BLaER1 (cell line): Measurements from ENCODE around the gene PPP1R13B.

Experiments used
- H3K27ac ChIP-seq: shearing (Covaris generic); formaldehyde crosslinking; 2 replicates; pipeline ENCODE4 v1.8.1; 2022
- H3K27me3 ChIP-seq: shearing (Covaris generic); formaldehyde crosslinking; 2 replicates; pipeline ENCODE4 v1.8.1; 2022
- H3K36me3 ChIP-seq: shearing (Covaris generic); formaldehyde crosslinking; 2 replicates; pipeline ENCODE4 v1.8.1; 2022
- H3K4me1 ChIP-seq: shearing (Covaris generic); formaldehyde crosslinking; 2 replicates; pipeline ENCODE4 v1.8.1; 2022
- H3K4me2 ChIP-seq: shearing (Covaris generic); formaldehyde crosslinking; 2 replicates; pipeline ENCODE4 v1.8.1; 2022
- H3K4me3 ChIP-seq: shearing (Covaris generic); formaldehyde crosslinking; 2 replicates; pipeline ENCODE4 v1.8.1; 2022
- H3K9ac ChIP-seq: shearing (Covaris generic); formaldehyde crosslinking; 2 replicates; pipeline ENCODE4 v1.8.1; 2022
- H3K9me3 ChIP-seq: shearing (Covaris generic); formaldehyde crosslinking; 2 replicates; pipeline ENCODE4 v1.8.1; 2022
- H4K20me1 ChIP-seq: shearing (Covaris generic); formaldehyde crosslinking; 2 replicates; pipeline ENCODE4 v1.8.1; 2022
- Cebpa-rat ChIP-seq: shearing (Covaris generic); IDR thresholded peaks from 2 replicates; pipeline ENCODE4 v1.8.1; 2022

PPP1R13B gene

DNA sequence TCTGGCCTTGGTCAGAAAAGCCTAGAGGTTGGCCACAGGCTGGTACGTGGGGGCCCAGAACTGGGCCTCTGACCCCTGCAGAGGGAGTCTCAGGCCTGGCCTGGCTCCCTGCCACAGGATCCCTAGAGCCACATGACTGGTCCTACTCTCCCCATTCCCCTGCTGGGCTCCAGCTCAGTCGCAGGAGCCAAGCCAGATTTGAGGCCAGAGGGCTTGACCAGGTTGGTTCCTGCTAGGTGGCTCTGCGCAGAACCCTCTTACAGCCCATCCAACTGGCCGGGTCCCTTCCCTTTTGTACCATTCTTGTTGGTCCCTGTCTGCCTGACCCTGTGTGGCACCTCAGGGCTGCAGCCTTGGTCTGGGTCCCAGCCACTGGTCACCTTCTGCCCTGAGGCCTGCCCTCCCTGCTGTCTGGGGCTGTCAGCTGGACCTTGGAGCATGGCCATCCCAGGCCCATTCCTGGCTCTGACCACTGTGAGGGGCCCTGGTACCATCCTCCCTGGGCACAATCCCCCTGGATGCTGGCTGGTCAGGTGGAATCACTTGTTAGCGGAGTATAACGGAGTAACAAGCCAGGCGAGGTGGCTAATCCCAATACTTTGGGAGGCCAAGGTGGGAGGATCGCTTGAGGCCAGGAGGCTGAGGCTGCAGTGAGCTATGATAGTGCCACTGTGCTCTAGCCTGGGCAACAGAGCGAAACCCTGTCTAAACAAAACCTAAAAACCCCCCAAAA, 22.9 kb upstream of the PPP1R13B start:
- no peaks in the 10 kb centered on the region for H3K36me3 ChIP-seq
- H3K4me1 ChIP-seq = peaks cover 80% of the 10 kb centered on the region
- H3K4me3 ChIP-seq = no peak overlapping the region
- H3K27ac ChIP-seq = peak overlapping the region; percentile 61
- H3K9me3 ChIP-seq = no peaks in the 10 kb centered on the region
- no peak for TF ChIP-seq Cebpa-rat
- no peaks in the 10 kb centered on the region for H3K27me3 ChIP-seq
- H3K9ac ChIP-seq = 0 out of 2 replicates have a peak overlapping the region, but pooled peaks have one; percentile 2
- no peaks in the 10 kb centered on the region for H4K20me1 ChIP-seq
- H3K4me2 ChIP-seq = peak overlapping the region; percentile 64

- Histone ChIP-seq H3K4me1 (peaks cover 75% of the 10 kb centered on the region), H3K27me3 (no peaks in the 10 kb centered on the region), H3K4me2 (peak overlapping the region; percentile 64), H3K9me3 (no peaks in the 10 kb centered on the region), H3K27ac (peak overlapping the region; percentile 61), H3K4me3 (no peak overlapping the region), H3K9ac (0 out of 2 replicates have a peak overlapping the region, but pooled peaks have one; percentile 2), H3K36me3 (no peaks in the 10 kb centered on the region), H4K20me1 (no peaks in the 10 kb centered on the region)
- TF ChIP-seq Cebpa-rat = no peak
These were observed 22.2 kb upstream of the PPP1R13B start for GRCh38 chr14:103869406-103870143.

GRCh38 chr14:103868242-103868897, 21.0 kb upstream of the PPP1R13B start:
- Histone ChIP-seq H3K4me1 (peaks cover 63% of the 10 kb centered on the region), H3K4me3 (no peak overlapping the region), H3K27me3 (no peaks in the 10 kb centered on the region), H3K36me3 (no peaks in the 10 kb centered on the region), H3K27ac (no peak overlapping the region), H3K9me3 (no peaks in the 10 kb centered on the region), H4K20me1 (no peaks in the 10 kb centered on the region), H3K9ac (no peak overlapping the region), H3K4me2 (0 out of 2 replicates have a peak overlapping the region, but pooled peaks have one; percentile 17)
- TF ChIP-seq Cebpa-rat = no peak

DNA sequence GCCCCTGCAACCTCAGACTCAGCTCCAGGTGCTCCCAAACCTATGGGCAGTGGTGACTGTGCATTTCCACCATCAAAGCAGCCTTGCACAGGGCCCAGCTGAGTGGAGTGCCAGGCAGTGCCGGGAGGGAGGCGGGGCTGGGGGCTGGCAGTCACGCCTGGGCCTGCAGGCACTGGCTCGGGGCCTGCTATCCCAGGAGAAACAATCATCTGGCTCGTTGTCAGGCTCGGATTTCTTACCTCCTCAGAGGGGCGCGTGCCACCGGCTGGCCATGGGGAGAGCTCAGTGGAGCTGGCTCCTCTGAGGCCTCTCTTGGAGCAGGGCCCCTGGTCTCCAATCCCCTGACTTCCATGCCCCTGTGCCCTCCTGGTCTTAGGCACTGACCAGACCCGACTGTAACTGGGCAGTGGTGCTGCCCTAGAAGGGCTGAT, 20.2 kb upstream of the PPP1R13B start:
- peaks cover 55% of the 10 kb centered on the region for H3K4me1 ChIP-seq
- H3K27ac ChIP-seq = peak overlapping the region; percentile 46; the same call in 1 of the 2 replicates

DNA sequence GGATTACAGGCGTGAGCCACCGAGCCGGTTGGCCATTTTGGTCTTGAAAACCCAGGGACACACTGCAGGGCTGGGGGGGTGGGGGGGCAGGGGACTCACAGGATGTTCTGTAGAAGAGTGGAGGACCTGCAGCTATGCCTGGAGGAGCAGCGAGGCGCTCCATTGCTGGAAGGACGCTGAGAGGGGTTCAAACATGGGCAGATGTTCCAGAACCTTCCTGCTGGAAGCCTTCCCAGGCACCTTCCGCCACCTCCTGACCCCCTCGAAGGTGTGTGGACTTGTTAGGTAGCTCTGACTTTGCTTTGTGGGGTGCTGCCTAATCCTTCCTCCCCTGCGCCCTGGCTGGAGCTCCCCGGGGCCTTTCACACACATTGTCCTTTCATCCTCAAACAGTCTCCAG, 19.6 kb upstream of the PPP1R13B start:
- Histone ChIP-seq H3K4me2 (no peak overlapping the region), H3K27ac (no peak overlapping the region)

More for the DNA sequence above, 20.2 kb upstream of the PPP1R13B start:
- no peaks in the 10 kb centered on the region for H3K9me3 ChIP-seq
- no peak overlapping the region for H3K9ac ChIP-seq
- H4K20me1 ChIP-seq = no peaks in the 10 kb centered on the region
- no peaks in the 10 kb centered on the region for H3K36me3 ChIP-seq
- no peaks in the 10 kb centered on the region for H3K27me3 ChIP-seq
- TF ChIP-seq Cebpa-rat = no peak
- H3K4me3 ChIP-seq = no peak overlapping the region
- H3K4me2 ChIP-seq = 0 out of 2 replicates have a peak overlapping the region, but pooled peaks have one; percentile 17

DNA sequence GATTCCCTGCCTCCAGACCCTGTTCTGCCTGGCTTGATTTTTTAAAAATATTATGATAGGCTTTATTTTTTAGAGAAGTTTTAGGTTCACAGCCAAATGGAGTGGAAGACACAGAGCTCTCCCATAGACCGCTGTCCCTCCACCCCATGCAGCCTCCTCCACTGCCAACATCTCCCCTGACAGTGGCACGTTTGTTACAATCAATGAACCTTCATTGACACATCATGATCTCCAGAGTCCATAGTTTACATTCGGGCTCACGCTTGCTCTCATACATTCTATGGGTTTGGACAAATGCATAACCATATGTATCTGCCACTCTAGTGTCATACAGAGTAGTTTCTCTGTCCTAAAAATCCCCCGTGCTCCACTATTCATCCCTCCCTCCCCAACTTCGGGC, 15.9 kb upstream of the PPP1R13B start:
- Histone ChIP-seq H4K20me1 (no peaks in the 10 kb centered on the region), H3K9ac (no peak overlapping the region)
- no peak for TF ChIP-seq Cebpa-rat

More for the DNA sequence above, 19.6 kb upstream of the PPP1R13B start:
- no peak for TF ChIP-seq Cebpa-rat
- H3K27me3 ChIP-seq = no peaks in the 10 kb centered on the region
- H4K20me1 ChIP-seq = no peaks in the 10 kb centered on the region
- peaks cover 50% of the 10 kb centered on the region for H3K4me1 ChIP-seq
- H3K9ac ChIP-seq = no peak overlapping the region
- H3K36me3 ChIP-seq = no peaks in the 10 kb centered on the region
- H3K9me3 ChIP-seq = no peaks in the 10 kb centered on the region
- H3K4me3 ChIP-seq = no peak overlapping the region

GRCh38 chr14:103862393-103862782, 15.0 kb upstream of the PPP1R13B start:
- H3K27ac ChIP-seq = no peak overlapping the region
- no peak overlapping the region for H3K4me2 ChIP-seq
- H3K9me3 ChIP-seq = no peaks in the 10 kb centered on the region
- peaks cover 22% of the 10 kb centered on the region for H3K4me1 ChIP-seq
- no peak overlapping the region for H3K4me3 ChIP-seq
- no peaks in the 10 kb centered on the region for H3K36me3 ChIP-seq
- no peaks in the 10 kb centered on the region for H4K20me1 ChIP-seq
- H3K27me3 ChIP-seq = no peaks in the 10 kb centered on the region
- H3K9ac ChIP-seq = no peak overlapping the region
- TF ChIP-seq Cebpa-rat = no peak

More for the DNA sequence above, 15.9 kb upstream of the PPP1R13B start:
- Histone ChIP-seq H3K27me3 (no peaks in the 10 kb centered on the region), H3K9me3 (no peaks in the 10 kb centered on the region), H3K27ac (no peak overlapping the region), H3K4me1 (peaks cover 27% of the 10 kb centered on the region), H3K4me2 (no peak overlapping the region), H3K4me3 (no peak overlapping the region), H3K36me3 (no peaks in the 10 kb centered on the region)

DNA sequence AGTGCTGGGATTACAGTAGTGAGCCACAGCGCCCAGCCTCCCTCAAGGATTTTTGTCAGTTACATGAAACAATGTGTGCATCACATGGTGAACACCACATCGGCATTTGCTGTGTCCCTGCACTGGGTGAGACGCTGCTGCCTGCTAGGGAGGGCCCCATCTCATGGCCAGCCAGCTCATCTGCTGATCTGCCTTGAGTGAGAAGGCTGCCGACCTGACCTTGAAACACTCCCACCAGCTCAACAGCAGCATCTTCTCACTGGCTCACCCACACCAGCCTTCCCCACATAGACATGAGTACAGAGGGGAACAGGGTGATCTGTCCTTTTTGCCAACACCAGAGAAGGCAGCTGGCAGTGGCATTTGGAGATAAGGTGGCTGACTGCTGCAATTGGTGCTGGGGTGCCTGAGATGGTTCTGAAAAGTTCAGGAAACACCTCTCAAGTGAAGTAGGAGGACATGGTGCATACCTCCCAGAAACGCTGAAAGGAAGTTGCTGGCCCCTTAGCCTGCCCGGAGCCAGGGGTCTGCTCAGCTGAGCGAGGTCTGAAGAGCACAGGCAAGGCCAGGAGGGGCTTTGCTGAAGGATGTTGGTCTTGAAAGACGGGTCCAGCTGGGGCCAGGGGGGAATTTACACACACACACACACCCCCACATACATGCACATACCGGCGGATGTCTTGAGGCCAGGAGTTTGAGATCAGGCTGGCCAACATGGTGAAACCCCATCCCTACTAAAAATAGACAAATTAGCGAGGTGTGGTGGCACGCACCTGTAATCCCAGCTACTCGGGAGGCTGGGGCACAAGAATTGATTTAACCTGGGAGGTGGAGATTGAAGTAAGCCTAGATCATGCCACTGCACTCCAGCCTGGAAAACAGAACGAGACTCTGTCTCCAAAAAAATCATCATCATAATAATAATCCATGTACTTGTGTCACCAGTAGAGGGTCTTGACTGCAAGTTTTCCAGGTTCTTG, 14.3 kb upstream of the PPP1R13B start:
- no peak overlapping the region for H3K27ac ChIP-seq
- no peak for TF ChIP-seq Cebpa-rat
- no peak overlapping the region for H3K9ac ChIP-seq
- H4K20me1 ChIP-seq = no peaks in the 10 kb centered on the region
- no peak overlapping the region for H3K4me2 ChIP-seq
- H3K36me3 ChIP-seq = no peaks in the 10 kb centered on the region
- no peak overlapping the region for H3K4me3 ChIP-seq
- peaks cover 24% of the 10 kb centered on the region for H3K4me1 ChIP-seq
- no peaks in the 10 kb centered on the region for H3K9me3 ChIP-seq
- H3K27me3 ChIP-seq = no peaks in the 10 kb centered on the region
